Heart right ventricle (tissue), 16 donors: ENCODE results near the gene AGAP1. TPM values are rescaled to one million over a fixed set of nuclear protein-coding genes. Genes with fewer than 3 reads are reported as not detected.

Experiments
- ATAC-seq, 8 donors: fragments of 200-7000 bp; cut with Tn5 transposase; one replicate each; pipeline ENCODE4 v1.9.1; 2020; ENCODE audit warnings: mild to moderate bottlenecking in 8 of 8, moderate library complexity in 8 of 8, moderate number of reproducible peaks in 1 of 8
- DNase-seq, 2 donors: peaks; one replicate each; pipeline ENCODE4 v3.0.0-alpha.2; 2020
- H3K27ac ChIP-seq, 10 donors: fragments of 200-600 bp; sonication (generic) in 2 of 10; one replicate each; pipeline versions ENCODE4 v1.5.0 to v1.8.0; 2020 to 2022; ENCODE audit warnings: mild to moderate bottlenecking in 3 of 10
- H3K27me3 ChIP-seq, 7 donors: fragments of 200-600 bp; one replicate each; pipeline ENCODE4 v1.8.0; 2021 to 2022; ENCODE audit warnings: mild to moderate bottlenecking in 2 of 7
- H3K36me3 ChIP-seq, 9 donors: fragments of 200-600 bp; sonication (generic) in 1 of 9; one replicate each; pipeline versions ENCODE4 v1.5.0 to v1.8.0; 2020 to 2022; ENCODE audit warnings: mild to moderate bottlenecking in 2 of 9
- H3K4me1 ChIP-seq, 9 donors: fragments of 200-600 bp; sonication (generic) in 1 of 9; one replicate each; pipeline versions ENCODE4 v1.5.0 to v1.8.0; 2020 to 2022; ENCODE audit warnings: mild to moderate bottlenecking in 4 of 9
- H3K4me3 ChIP-seq, 10 donors: fragments of 200-600 bp; sonication (generic) in 2 of 10; one replicate each; pipeline versions ENCODE4 v1.5.0 to v1.8.0; 2020 to 2022; ENCODE audit warnings: mild to moderate bottlenecking in 7 of 10, moderate library complexity in 2 of 10
- H3K9me3 ChIP-seq, 11 donors: fragments of 200-600 bp in 10 of 11; sonication (generic) in 2 of 11; one replicate each; pipeline versions ENCODE4 v1.5.0 to v1.8.0; 2013 to 2022; ENCODE audit warnings: mild to moderate bottlenecking in 2 of 11, control low read depth in 1 of 11, moderate library complexity in 1 of 11
- CTCF ChIP-seq, 9 donors: fragments of 200-600 bp; sonication (generic) in 2 of 9; IDR thresholded peaks; one replicate each; pipeline versions ENCODE4 v1.5.0 to v1.8.0; 2021 to 2022; ENCODE audit warnings: antibody characterized with exemption in 9 of 9, mild to moderate bottlenecking in 5 of 9, moderate library complexity in 1 of 9
- WGBS, 2 donors: extraction: QIAGEN DNeasy Blood & Tissue Kit; methylation state at CpG; one replicate each; pipeline ENCODE4 v1.1.7; 2013; ENCODE audit warnings: inconsistent platforms in 1 of 2; 5-methylcytosine and 5-hydroxymethylcytosine counted together
- intact Hi-C, 10 donors: fragments of 100-400 bp; cut with DNase I; formaldehyde crosslinking; loops; one replicate each; pipeline versions ENCODE4 v1.11.1 to v1.14.2; 2022
- polyA plus RNA-seq, 2 donors: library from polyadenylated mRNA; stranded (reverse); fragments of 200-250 nt; gene quantifications; one replicate each; pipeline ENCODE4 v1.2.3, GENCODE V29; 2013
- total RNA-seq, 10 donors: library from RNA; stranded (reverse); fragmentation: NEBNext Ultra II Directional in 3 of 10; extraction: Animal tissue kit (Norgen Biotek cat#: 25700) in 3 of 10; gene quantifications; one replicate each; pipeline versions ENCODE4 v1.2.1 to v1.2.4, GENCODE V29; 2021 to 2023
- donor health status: Arrhythmogenic right ventricular cardiomyopathy.
- donor health status: ischemic (EF 13 %, LVEDD 7.1; RV severe dilation, severe dysfunction).
- donor health status: healthy with polysubstance abuse.
- donor health status: DM: no; HTN: yes; CAD: no.
- donor health status: DM: no; HTN: no; CAD: no.
- donor health status: ischemic (EF 25% LVEDD 6.9; RV normal size, moderate dysfunction).
- donor health status: ischemic (EF 25% LVEDD 5.7; RV mildly dilated, moderate dysfunction).
- donor health status: healthy.
- donor health status: DM: yes; HTN: yes; CAD: no.
- donor health status: Ischemic cardiomyopathy.
- donor health status: ischemic (EF 35%, LVEDD 5.7; RV mildly dilated, moderate dysfunction).
- donor health status: nonischemic (EF 11% LVEDD 7.7; RV severe dilation, severe dysfunction).
- donor health status: DM: yes; HTN: yes; CAD: no.
- donor health status: PGD.
- donor health status: ischemic (EF 29% LVEDD 5.4; RV normal size, mild dysfunction).
- donor health status: nonischemic (EF 23%, LVEDD 6.1; RV moderate dilation, normal function).

Gene AGAP1
- total and polyA plus RNA-seq, 12 donors = 3.5 to 29.2 (median 19.4) TPM

DNA sequence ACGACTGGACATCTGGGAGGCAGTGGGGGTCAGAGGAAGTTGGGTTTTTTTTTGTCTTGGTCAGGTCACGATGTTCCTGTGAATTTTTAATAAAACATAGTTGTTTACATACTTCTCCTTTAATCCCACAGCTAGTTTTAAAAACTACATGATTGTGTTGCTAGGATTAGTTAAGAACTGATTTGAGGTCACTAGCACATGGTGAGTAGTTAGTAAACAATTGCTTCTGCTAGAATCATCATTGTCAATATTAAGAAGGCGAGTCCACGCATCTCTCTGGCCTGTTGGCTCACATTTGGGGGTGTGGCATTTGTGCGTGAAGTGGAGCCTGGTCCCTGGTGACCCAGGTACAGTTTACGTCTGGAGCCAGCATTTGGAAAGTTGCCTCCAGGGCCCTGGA lies 59.4 kb downstream of the AGAP1 start:
- no peaks in the 10 kb centered on the region for H3K36me3 ChIP-seq
- no peak for TF ChIP-seq CTCF (IDR thresholded peaks at IDR 0.05)
- H3K27me3 ChIP-seq = no peaks in the 10 kb centered on the region
- peaks cover 13 to 52% (median 22%) of the 10 kb centered on the region in 9 donors for H3K4me1 ChIP-seq
- intact Hi-C loops = loop anchor here in 1 of 10 donors (2.0 kb wide), 1 partner anchor 58 kb away; the partner anchor contains the start of gene AGAP1
- H3K27ac ChIP-seq = no peak overlapping the region
- DNase-seq = no peak
- H3K9me3 ChIP-seq = no peaks in the 10 kb centered on the region
- ATAC-seq = no peak
- 66 to 78% methylated on average over 6 of the region's 6 CpGs for WGBS, 2 donors
- H3K4me3 ChIP-seq = no peak overlapping the region

GRCh38 chr2:235553696-235554100 lies 59.9 kb downstream of the AGAP1 start:
- WGBS, 2 donors = 66 to 72% methylated on average over 13 of the region's 13 CpGs
- intact Hi-C loops = loop anchor here in 1 of 10 donors (2.0 kb wide), 1 partner anchor 59 kb away; the partner anchor contains the start of gene AGAP1
- H3K9me3 ChIP-seq = no peaks in the 10 kb centered on the region
- DNase-seq (no peak), ATAC-seq (peak in 1 of 8 donors; percentile 32)
- H3K4me1 ChIP-seq = peaks cover 13 to 52% (median 22%) of the 10 kb centered on the region in 9 donors
- H3K27me3 ChIP-seq = no peaks in the 10 kb centered on the region
- no peak for TF ChIP-seq CTCF (IDR thresholded peaks at IDR 0.05)
- no peak overlapping the region for H3K4me3 ChIP-seq
- no peak overlapping the region for H3K27ac ChIP-seq
- no peaks in the 10 kb centered on the region for H3K36me3 ChIP-seq

GRCh38 chr2:235554385-235554784 lies 60.5 kb downstream of the AGAP1 start:
- intact Hi-C loops = no loop called here

DNA sequence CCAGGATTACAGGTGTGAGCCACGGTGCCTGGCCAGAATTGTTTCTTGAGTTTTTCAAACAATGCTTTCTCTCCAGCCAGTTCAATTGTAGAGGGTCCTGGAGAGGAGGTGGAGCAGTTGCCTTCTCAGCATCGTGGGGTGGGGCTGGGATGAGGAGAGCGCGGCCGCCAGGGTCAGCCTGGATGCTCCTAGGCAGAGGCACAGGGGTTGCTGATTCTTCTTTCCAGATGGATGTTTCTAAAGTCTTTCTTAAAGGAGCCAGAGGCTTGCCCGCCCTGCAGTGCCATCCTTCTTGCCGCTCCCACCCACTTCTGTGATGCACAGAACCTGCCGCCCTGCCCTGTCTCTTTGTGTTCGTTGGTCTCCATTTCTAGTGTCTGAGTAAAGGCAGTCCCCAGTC lies 61.1 kb downstream of the AGAP1 start:
- intact Hi-C loops = no loop called here
- no peak overlapping the region for H3K27ac ChIP-seq
- ATAC-seq (no peak), DNase-seq (no peak)
- no peaks in the 10 kb centered on the region for H3K27me3 ChIP-seq
- no peak overlapping the region for H3K4me3 ChIP-seq
- TF ChIP-seq CTCF (IDR thresholded peaks at IDR 0.05) = no peak
- no peaks in the 10 kb centered on the region for H3K9me3 ChIP-seq
- 94 to 97% methylated on average over 9 of the region's 9 CpGs for WGBS, 2 donors
- H3K36me3 ChIP-seq = no peaks in the 10 kb centered on the region
- H3K4me1 ChIP-seq = peaks cover 13 to 49% (median 22%) of the 10 kb centered on the region in 9 donors

More at GRCh38 chr2:235554385-235554784, 60.5 kb downstream of the AGAP1 start:
- no peak for TF ChIP-seq CTCF (IDR thresholded peaks at IDR 0.05)
- 96 to 98% methylated on average over 6 of the region's 6 CpGs for WGBS, 2 donors
- no peak for ATAC-seq
- Histone ChIP-seq H3K4me3 (no peak overlapping the region), H3K36me3 (no peaks in the 10 kb centered on the region), H3K4me1 (peaks cover 13 to 49% (median 22%) of the 10 kb centered on the region in 9 donors), H3K27ac (no peak overlapping the region), H3K27me3 (no peaks in the 10 kb centered on the region), H3K9me3 (no peaks in the 10 kb centered on the region)
- no peak for DNase-seq
